ENCODE measurements around the gene SLC6A7.

GRCh38 chr5:150186137-150186536, 3.7 kb upstream of the SLC6A7 start:
- no peak for TF ChIP-seq GATA2 (IDR thresholded peaks at IDR 0.05; ENCODE audit: low read depth, low read length)
- TF ChIP-seq GATA3 (IDR thresholded peaks at IDR 0.05; ENCODE audit: low read depth, low read length) = no peak
